ENCODE results near the gene DNAJC17. TPM values are rescaled to one million over a fixed set of nuclear protein-coding genes. Genes with fewer than 3 reads are reported as not detected.

DNAJC17 gene
- total and polyA plus RNA-seq, 2 donors (not counting 1 experiment from before 2014, with no cell fraction given): 30.5 to 46.1 TPM

GRCh38 chr15:40766194-40766815, 41.0 kb downstream of the DNAJC17 start:
- H3K4me3 Mint-ChIP-seq: no peak overlapping the region
- H3K27me3 Mint-ChIP-seq: no peaks in the 10 kb centered on the region
- no peak overlapping the region for H2AFZ ChIP-seq (ENCODE audit: insufficient read depth, low read depth, low read length, poor library complexity, severe bottlenecking)
- no peaks in the 10 kb centered on the region for H4K20me1 ChIP-seq (ENCODE audit: control insufficient read depth, insufficient read depth, low read length, poor library complexity, severe bottlenecking)
- peaks cover 45 to 62% of the 10 kb centered on the region in 2 donors for H3K4me1 ChIP-seq (ENCODE audit: control insufficient read depth in 2 of 2, insufficient read depth in 2 of 2, low read length in 2 of 2)
- no peak overlapping the region for H3K4me2 ChIP-seq (replicated peaks; ENCODE audit: low read depth, low read length, poor library complexity, severe bottlenecking)
- H3K27ac Mint-ChIP-seq: no peak overlapping the region
- H3K4me1 Mint-ChIP-seq: peaks cover 51% of the 10 kb centered on the region
- CTCF ChIA-PET: interaction anchor here (1.3 to 9.6 kb wide), 3 partner anchors 10 to 22 kb away, joined by 3 to 99 read pairs (median 3); no protein-coding TSS in a partner anchor
- no peak overlapping the region for H3K27ac ChIP-seq (ENCODE audit: low read length in 2 of 2)
- H3K9ac ChIP-seq (ENCODE audit: low read length): no peak overlapping the region
- POLR2A ChIA-PET: interaction anchor here (0.6 kb wide), 1 partner anchor 875 kb away, joined by 3 read pairs; no protein-coding TSS in a partner anchor
- DNase-seq (no peak), ATAC-seq (ENCODE audit: low read depth) (no peak)
- no peak overlapping the region for H3K4me3 ChIP-seq (ENCODE audit: control extremely low read depth in 1 of 5, extremely low read depth in 1 of 5, insufficient read depth in 1 of 5, low read depth in 2 of 5, low read length in 4 of 5)
- no peaks in the 10 kb centered on the region for H3K9me3 ChIP-seq (ENCODE audit: control extremely low read depth in 1 of 3, control insufficient read depth in 2 of 3, insufficient read depth in 1 of 3, low read length in 2 of 3)
- TF ChIP-seq EZH2 (IDR thresholded peaks at IDR 0.05; ENCODE audit: borderline replicate concordance, insufficient read depth, low read depth, low read length, poor library complexity, severe bottlenecking) (no peak), CTCF (IDR thresholded peaks at IDR 0.05) (no peak)
- 93% methylated on average over 6 of the region's 7 CpGs for WGBS (ENCODE audit: insufficient coverage)
- no peaks in the 10 kb centered on the region for H3K9me3 Mint-ChIP-seq (ENCODE audit: insufficient read depth)
- intact Hi-C loops (cut with micrococcal nuclease): no loop called here
- H3K36me3 ChIP-seq (replicated peaks in 1 of 2; ENCODE audit: control extremely low read depth in 1 of 2, control insufficient read depth in 1 of 2, extremely low read depth in 1 of 2, insufficient read depth in 2 of 2, low read length in 1 of 2): peaks cover 0 to 11% of the 10 kb centered on the region in 2 experiments
- no peaks in the 10 kb centered on the region for H3K79me2 ChIP-seq (ENCODE audit: control insufficient read depth, insufficient read depth, low read length)
- H3K27me3 ChIP-seq (replicated peaks in 1 of 4; ENCODE audit: control extremely low read depth in 1 of 4, control insufficient read depth in 3 of 4, insufficient read depth in 4 of 4, low read length in 3 of 4): no peaks in the 10 kb centered on the region

- Histone ChIP-seq H3K9me3 (ENCODE audit: control extremely low read depth in 1 of 3, control insufficient read depth in 2 of 3, insufficient read depth in 1 of 3, low read length in 2 of 3) (no peaks in the 10 kb centered on the region), H3K9ac (ENCODE audit: low read length) (peak overlapping the region; percentile 68), H4K20me1 (ENCODE audit: control insufficient read depth, insufficient read depth, low read length, poor library complexity, severe bottlenecking) (no peaks in the 10 kb centered on the region), H3K79me2 (ENCODE audit: control insufficient read depth, insufficient read depth, low read length) (no peaks in the 10 kb centered on the region), H3K4me1 (ENCODE audit: control insufficient read depth in 2 of 2, insufficient read depth in 2 of 2, low read length in 2 of 2) (peaks cover 35 to 49% of the 10 kb centered on the region in 2 donors), H3K4me3 (ENCODE audit: control extremely low read depth in 1 of 5, extremely low read depth in 1 of 5, insufficient read depth in 1 of 5, low read depth in 2 of 5, low read length in 4 of 5) (peak overlapping the region; percentile 51 to 87 (median 78)), H3K36me3 (replicated peaks in 1 of 2; ENCODE audit: control extremely low read depth in 1 of 2, control insufficient read depth in 1 of 2, extremely low read depth in 1 of 2, insufficient read depth in 2 of 2, low read length in 1 of 2) (peaks cover 0 to 11% of the 10 kb centered on the region in 2 experiments), H3K27ac (ENCODE audit: low read length in 2 of 2) (no peak overlapping the region), H2AFZ (ENCODE audit: insufficient read depth, low read depth, low read length, poor library complexity, severe bottlenecking) (peak overlapping the region; percentile 92), H3K4me2 (replicated peaks; ENCODE audit: low read depth, low read length, poor library complexity, severe bottlenecking) (peak overlapping the region; percentile 99), H3K27me3 (replicated peaks in 1 of 4; ENCODE audit: control extremely low read depth in 1 of 4, control insufficient read depth in 3 of 4, insufficient read depth in 4 of 4, low read length in 3 of 4) (no peaks in the 10 kb centered on the region)
- peak overlapping the region; percentile 63 for H3K27ac Mint-ChIP-seq
- no peaks in the 10 kb centered on the region for H3K9me3 Mint-ChIP-seq (ENCODE audit: insufficient read depth)
- H3K4me3 Mint-ChIP-seq: peak overlapping the region; percentile 89
- TF ChIP-seq CTCF (IDR thresholded peaks at IDR 0.05) (no peak), EZH2 (IDR thresholded peaks at IDR 0.05; ENCODE audit: borderline replicate concordance, insufficient read depth, low read depth, low read length, poor library complexity, severe bottlenecking) (no peak)
- ChIA-PET CTCF (interaction anchor here (1.2 to 4.3 kb wide), 3 partner anchors 13 to 70 kb away, joined by 3 to 24 read pairs (median 4); partner anchors contain the start of gene RAD51), POLR2A (interaction anchor here (1.3 to 1.6 kb wide), 3 partner anchors 12 to 70 kb away, joined by 3 to 8 read pairs (median 4); partner anchors contain the start of gene RAD51)
- intact Hi-C loops (cut with micrococcal nuclease): loop anchor here (1.0 kb wide), 1 partner anchor 9 kb away; the partner anchor contains the start of gene RMDN3
- peaks cover 39% of the 10 kb centered on the region for H3K4me1 Mint-ChIP-seq
- DNase-seq (peak; percentile 26), ATAC-seq (ENCODE audit: low read depth) (no peak)
- WGBS (ENCODE audit: insufficient coverage): 46% methylated on average over 6 of the region's 8 CpGs
- H3K27me3 Mint-ChIP-seq: no peaks in the 10 kb centered on the region
Observed at GRCh38 chr15:40764629-40765103, 42.6 kb downstream of the DNAJC17 start.
